HepG2 (cell line): Measurements from ENCODE around the gene PARN. TPM values are rescaled to one million over a fixed set of nuclear protein-coding genes. Genes with fewer than 3 reads are reported as not detected.
A peak's percentile ranks its signal among the peaks of the same experiment; 100 is the strongest.

Experiments
- BCL3 ChIP-seq: sonication (generic); formaldehyde crosslinking; IDR thresholded peaks from 2 replicates; pipeline ENCODE4 v1.5.1; 2020; ENCODE audit warnings: mild to moderate bottlenecking, missing genetic modification reagents, moderate library complexity
- CCDC6 ChIP-seq: sonication (generic); formaldehyde crosslinking; IDR thresholded peaks from 2 replicates; pipeline ENCODE4 v1.8.1; 2022; ENCODE audit warnings: mild to moderate bottlenecking, missing genetic modification reagents, moderate library complexity
- IRF9 ChIP-seq: sonication (generic); formaldehyde crosslinking; IDR thresholded peaks from 2 replicates; pipeline ENCODE4 v1.8.0; 2022; ENCODE audit warnings: missing genetic modification reagents, mild to moderate bottlenecking, borderline replicate concordance
- MTA3 ChIP-seq: sonication (generic); formaldehyde crosslinking; IDR thresholded peaks from 2 replicates; pipeline ENCODE4 v1.4.0; 2020; ENCODE audit warnings: missing genetic modification reagents
- NFATC3 ChIP-seq: sonication (generic); formaldehyde crosslinking; IDR thresholded peaks from 2 replicates; pipeline ENCODE4 v1.5.1; 2020; ENCODE audit warnings: mild to moderate bottlenecking, missing genetic modification reagents
- SATB2 ChIP-seq: sonication (generic); formaldehyde crosslinking; IDR thresholded peaks from 2 replicates; pipeline ENCODE4 v1.5.0; 2020; ENCODE audit warnings: missing genetic modification reagents
- SKI ChIP-seq: fragments of 450-650 bp; IDR thresholded peaks from one replicate; pipeline ENCODE4 v1.6.1; 2018; ENCODE audit warnings: mild to moderate bottlenecking; ENCODE audit not compliant: partially characterized antibody
- TFDP1 ChIP-seq: IDR thresholded peaks from 2 replicates; pipeline ENCODE4 v1.6.1; 2016; ENCODE audit warnings: missing compliant biosample characterization, missing genetic modification reagents, borderline replicate concordance
- ZNF552 ChIP-seq: sonication (generic); formaldehyde crosslinking; IDR thresholded peaks from 2 replicates; pipeline ENCODE4 v1.9.0; 2022; ENCODE audit warnings: missing genetic modification reagents, mild to moderate bottlenecking, borderline replicate concordance
- ZNF556 ChIP-seq: sonication (generic); formaldehyde crosslinking; IDR thresholded peaks from 2 replicates; pipeline ENCODE4 v1.4.0; 2020; ENCODE audit warnings: mild to moderate bottlenecking, missing genetic modification reagents, borderline replicate concordance
- ZNF639 ChIP-seq: conservative IDR thresholded peaks from 2 replicates; pipeline ENCODE4 v1.6.1; 2018; ENCODE audit warnings: missing genetic modification reagents
- ZNF784 ChIP-seq: sonication (generic); formaldehyde crosslinking; IDR thresholded peaks from 2 replicates; pipeline ENCODE4 v1.5.1; 2020; ENCODE audit warnings: missing genetic modification reagents, mild to moderate bottlenecking, borderline replicate concordance
- ZNF792 ChIP-seq: IDR thresholded peaks from 2 replicates; pipeline ENCODE4 v1.6.1; 2016
- ZNF816 ChIP-seq: sonication (generic); formaldehyde crosslinking; IDR thresholded peaks from 2 replicates; pipeline ENCODE4 v1.8.0; 2022; ENCODE audit warnings: missing genetic modification reagents, mild to moderate bottlenecking, borderline replicate concordance
- polyA plus RNA-seq, 8 experiments: library from polyadenylated mRNA; depleted of rRNA in 3 of 8; stranded (reverse) in 7 of 8; unstranded in 1 of 8; fragments of >200 nt; fragmentation: Illumina TruSeq in 4 of 8; extraction: Trizol in 4 of 8; gene quantifications; 2 replicates each; pipeline versions ENCODE4 v1.2.1 to v1.2.3, GENCODE V29; 2011 to 2016; ENCODE audit warnings: low read depth in 4 of 8, missing spikeins in 1 of 8, mixed read lengths in 1 of 8; ENCODE audit not compliant: insufficient read depth in 1 of 8
- total RNA-seq, 5 experiments: library from RNA; depleted of rRNA; stranded (reverse); fragments of >200 nt; fragmentation: Illumina TruSeq; extraction: Trizol; gene quantifications; 2 replicates each; pipeline ENCODE4 v1.2.3, GENCODE V29; 2016; ENCODE audit warnings: low read depth in 1 of 5
- TF ChIP-seq, protein P1 (sequence below): sonication (generic); formaldehyde crosslinking; conservative IDR thresholded peaks from 2 replicates; pipeline ENCODE4 v1.4.0; 2020; ENCODE audit warnings: mild to moderate bottlenecking, missing genetic modification reagents, moderate library complexity
- TF ChIP-seq, protein P2 (sequence below): sonication (generic); formaldehyde crosslinking; IDR thresholded peaks from 2 replicates; pipeline ENCODE4 v1.5.1; 2020; ENCODE audit warnings: missing genetic modification reagents, mild to moderate bottlenecking, borderline replicate concordance

The PARN gene
- total and polyA plus RNA-seq, 2 of the 13 experiments (the other 11 are each of a cell fraction or from before 2014, with no cell fraction given) = 13.3 to 47.6 TPM

GRCh38 chr16:14562691-14563491 lies 67.2 kb downstream of the PARN start (continued):
- TF ChIP-seq ZNF784 (peak; percentile 26; the same call in 1 of the 2 replicates), NFATC3 (CRISPR knock-in tag) (no peak), ZNF639 (CRISPR knock-in tag) (peak; percentile 51; the same call in 1 of the 2 replicates), CCDC6 (CRISPR knock-in tag) (peak; percentile 75; the same call in 1 of the 2 replicates), BCL3 (CRISPR knock-in tag) (0 out of 2 replicates have a peak, but pooled peaks have one; percentile 50), ZNF556 (no peak), ZNF792 (CRISPR knock-in tag) (peak; percentile 88; the same call in 1 of the 2 replicates), ZNF552 (no peak), MTA3 (CRISPR knock-in tag) (no peak), SATB2 (CRISPR knock-in tag) (peak; percentile 95; the same call in 1 of the 2 replicates), IRF9 (no peak), ZNF816 (CRISPR knock-in tag) (no peak), SKI (peak; percentile 83), TFDP1 (CRISPR knock-in tag) (0 out of 2 replicates have a peak, but pooled peaks have one; percentile 25)
- TF ChIP-seq, protein P1, sequence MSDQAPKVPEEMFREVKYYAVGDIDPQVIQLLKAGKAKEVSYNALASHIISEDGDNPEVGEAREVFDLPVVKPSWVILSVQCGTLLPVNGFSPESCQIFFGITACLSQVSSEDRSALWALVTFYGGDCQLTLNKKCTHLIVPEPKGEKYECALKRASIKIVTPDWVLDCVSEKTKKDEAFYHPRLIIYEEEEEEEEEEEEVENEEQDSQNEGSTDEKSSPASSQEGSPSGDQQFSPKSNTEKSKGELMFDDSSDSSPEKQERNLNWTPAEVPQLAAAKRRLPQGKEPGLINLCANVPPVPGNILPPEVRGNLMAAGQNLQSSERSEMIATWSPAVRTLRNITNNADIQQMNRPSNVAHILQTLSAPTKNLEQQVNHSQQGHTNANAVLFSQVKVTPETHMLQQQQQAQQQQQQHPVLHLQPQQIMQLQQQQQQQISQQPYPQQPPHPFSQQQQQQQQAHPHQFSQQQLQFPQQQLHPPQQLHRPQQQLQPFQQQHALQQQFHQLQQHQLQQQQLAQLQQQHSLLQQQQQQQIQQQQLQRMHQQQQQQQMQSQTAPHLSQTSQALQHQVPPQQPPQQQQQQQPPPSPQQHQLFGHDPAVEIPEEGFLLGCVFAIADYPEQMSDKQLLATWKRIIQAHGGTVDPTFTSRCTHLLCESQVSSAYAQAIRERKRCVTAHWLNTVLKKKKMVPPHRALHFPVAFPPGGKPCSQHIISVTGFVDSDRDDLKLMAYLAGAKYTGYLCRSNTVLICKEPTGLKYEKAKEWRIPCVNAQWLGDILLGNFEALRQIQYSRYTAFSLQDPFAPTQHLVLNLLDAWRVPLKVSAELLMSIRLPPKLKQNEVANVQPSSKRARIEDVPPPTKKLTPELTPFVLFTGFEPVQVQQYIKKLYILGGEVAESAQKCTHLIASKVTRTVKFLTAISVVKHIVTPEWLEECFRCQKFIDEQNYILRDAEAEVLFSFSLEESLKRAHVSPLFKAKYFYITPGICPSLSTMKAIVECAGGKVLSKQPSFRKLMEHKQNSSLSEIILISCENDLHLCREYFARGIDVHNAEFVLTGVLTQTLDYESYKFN (CRISPR knock-in tag) = peak; percentile 94
- TF ChIP-seq, protein P2, sequence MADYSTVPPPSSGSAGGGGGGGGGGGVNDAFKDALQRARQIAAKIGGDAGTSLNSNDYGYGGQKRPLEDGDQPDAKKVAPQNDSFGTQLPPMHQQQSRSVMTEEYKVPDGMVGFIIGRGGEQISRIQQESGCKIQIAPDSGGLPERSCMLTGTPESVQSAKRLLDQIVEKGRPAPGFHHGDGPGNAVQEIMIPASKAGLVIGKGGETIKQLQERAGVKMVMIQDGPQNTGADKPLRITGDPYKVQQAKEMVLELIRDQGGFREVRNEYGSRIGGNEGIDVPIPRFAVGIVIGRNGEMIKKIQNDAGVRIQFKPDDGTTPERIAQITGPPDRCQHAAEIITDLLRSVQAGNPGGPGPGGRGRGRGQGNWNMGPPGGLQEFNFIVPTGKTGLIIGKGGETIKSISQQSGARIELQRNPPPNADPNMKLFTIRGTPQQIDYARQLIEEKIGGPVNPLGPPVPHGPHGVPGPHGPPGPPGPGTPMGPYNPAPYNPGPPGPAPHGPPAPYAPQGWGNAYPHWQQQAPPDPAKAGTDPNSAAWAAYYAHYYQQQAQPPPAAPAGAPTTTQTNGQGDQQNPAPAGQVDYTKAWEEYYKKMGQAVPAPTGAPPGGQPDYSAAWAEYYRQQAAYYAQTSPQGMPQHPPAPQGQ = no peak
